Endothelial cell (in vitro differentiated cells): ENCODE data around the gene KATNAL1. TPM values are rescaled to one million over a fixed set of nuclear protein-coding genes. Genes with fewer than 3 reads are reported as not detected.

Source experiments
- DNase-seq: peaks from one replicate; pipeline ENCODE4 v3.0.0; 2021; ENCODE audit warnings: low spot score
- H3K27ac Mint-ChIP-seq: one replicate; pipeline ENCODE4 v1.8.0; 2021; ENCODE audit warnings: mixed read lengths, inconsistent platforms; ENCODE audit not compliant: unreplicated experiment
- H3K27me3 Mint-ChIP-seq: one replicate; pipeline ENCODE4 v1.8.0; 2021; ENCODE audit warnings: mild to moderate bottlenecking, moderate library complexity, mixed read lengths, inconsistent platforms; ENCODE audit not compliant: unreplicated experiment
- H3K36me3 Mint-ChIP-seq: one replicate; pipeline ENCODE4 v1.8.0; 2021; ENCODE audit warnings: mild to moderate bottlenecking, low read depth, mixed read lengths, inconsistent platforms; ENCODE audit not compliant: unreplicated experiment
- H3K4me1 Mint-ChIP-seq: one replicate; pipeline ENCODE4 v1.8.0; 2021; ENCODE audit warnings: mild to moderate bottlenecking, mixed read lengths, inconsistent platforms; ENCODE audit not compliant: unreplicated experiment
- H3K4me3 Mint-ChIP-seq: one replicate; pipeline ENCODE4 v1.8.0; 2021; ENCODE audit warnings: mild to moderate bottlenecking, mixed read lengths, inconsistent platforms; ENCODE audit not compliant: unreplicated experiment
- H3K9me3 Mint-ChIP-seq: one replicate; pipeline ENCODE4 v1.8.0; 2021; ENCODE audit warnings: mixed read lengths, inconsistent platforms; ENCODE audit not compliant: unreplicated experiment
- CTCF ChIP-seq: fragments of 200-600 bp; sonication (generic); IDR thresholded peaks from one replicate; pipeline ENCODE4 v1.5.0; 2021; ENCODE audit warnings: antibody characterized with exemption; ENCODE audit not compliant: unreplicated experiment
- total RNA-seq: library from RNA; stranded (reverse); fragmentation: NEBNext Ultra II Directional; extraction: Animal tissue kit (Norgen Biotek cat#: 25700); gene quantifications from one replicate; pipeline ENCODE4 v1.2.1, GENCODE V29; 2021; ENCODE audit not compliant: unreplicated experiment

KATNAL1 gene
- total RNA-seq, 1 donor from 2014 or later, result 18.3 TPM

GRCh38 chr13:30307971-30308290 lies 580 bp upstream of the KATNAL1 start:
- Mint-ChIP-seq H3K27me3 (no peaks in the 10 kb centered on the region), H3K4me3 (peak overlapping the region; percentile 93), H3K27ac (no peak overlapping the region), H3K9me3 (no peaks in the 10 kb centered on the region), H3K36me3 (no peaks in the 10 kb centered on the region), H3K4me1 (no peaks in the 10 kb centered on the region)
- TF ChIP-seq CTCF, result no peak
- no peak for DNase-seq

DNA sequence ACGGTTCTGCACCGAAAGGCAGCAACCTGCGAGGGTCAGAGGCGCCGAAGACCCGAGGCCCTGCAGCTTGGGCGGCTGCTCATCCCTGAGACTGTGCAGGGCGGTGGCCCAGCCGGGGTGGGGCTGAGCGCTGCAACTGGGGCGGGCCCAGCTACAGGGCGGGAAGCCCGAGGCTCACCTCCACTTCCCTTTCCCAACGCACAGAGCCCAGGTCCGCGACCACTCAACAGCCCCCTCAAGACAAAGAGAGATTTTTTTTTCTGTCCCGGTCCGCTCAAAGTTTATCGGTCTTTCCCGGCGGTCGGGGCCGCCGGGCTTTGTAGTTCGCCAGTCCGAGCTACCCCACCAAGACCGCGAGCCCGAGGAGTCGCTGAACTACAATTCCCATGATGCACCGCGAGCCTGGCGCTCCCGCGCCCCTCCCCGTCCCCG lies 573 bp downstream of the KATNAL1 start:
- Mint-ChIP-seq H3K4me1 (no peaks in the 10 kb centered on the region), H3K27ac (no peak overlapping the region), H3K27me3 (no peaks in the 10 kb centered on the region), H3K9me3 (no peaks in the 10 kb centered on the region), H3K4me3 (peak overlapping the region; percentile 93), H3K36me3 (no peaks in the 10 kb centered on the region)
- peak; percentile 94 for DNase-seq
- TF ChIP-seq CTCF, result no peak

GRCh38 chr13:30305456-30305970 lies 1.8 kb downstream of the KATNAL1 start:
- H3K4me3 Mint-ChIP-seq, result no peak overlapping the region
- H3K9me3 Mint-ChIP-seq, result no peaks in the 10 kb centered on the region
- DNase-seq, result no peak
- H3K36me3 Mint-ChIP-seq, result no peaks in the 10 kb centered on the region
- no peaks in the 10 kb centered on the region for H3K4me1 Mint-ChIP-seq
- no peak overlapping the region for H3K27ac Mint-ChIP-seq
- no peaks in the 10 kb centered on the region for H3K27me3 Mint-ChIP-seq
- TF ChIP-seq CTCF, result no peak

GRCh38 chr13:30303269-30303668 lies 4.1 kb downstream of the KATNAL1 start:
- Mint-ChIP-seq H3K9me3 (no peaks in the 10 kb centered on the region), H3K4me1 (no peaks in the 10 kb centered on the region), H3K4me3 (no peak overlapping the region), H3K36me3 (no peaks in the 10 kb centered on the region), H3K27me3 (peaks cover 1% of the 10 kb centered on the region), H3K27ac (no peak overlapping the region)
- DNase-seq, result no peak
- TF ChIP-seq CTCF, result no peak

- no peaks in the 10 kb centered on the region for H3K36me3 Mint-ChIP-seq
- H3K4me1 Mint-ChIP-seq, result no peaks in the 10 kb centered on the region
- H3K27me3 Mint-ChIP-seq, result peaks cover 1% of the 10 kb centered on the region
- no peaks in the 10 kb centered on the region for H3K9me3 Mint-ChIP-seq
- H3K4me3 Mint-ChIP-seq, result no peak overlapping the region
- H3K27ac Mint-ChIP-seq, result no peak overlapping the region
- DNase-seq, result no peak
- no peak for TF ChIP-seq CTCF
These were observed 5.5 kb downstream of the KATNAL1 start for GRCh38 chr13:30301827-30302226.
